Astrocyte (in vitro differentiated cells and primary cell): ENCODE measurements around the gene EPN2. TPM values are rescaled to one million over a fixed set of nuclear protein-coding genes. Genes with fewer than 3 reads are reported as not detected.

Experiments used
- DNase-seq: peaks from one replicate; pipeline ENCODE4 v3.0.0-alpha.2; 2010; ENCODE audit warnings: low read depth
- FAIRE-seq: peaks from 2 replicates; lab custom pipeline; 2011; peaks lifted over from hg19 to GRCh38; lab: Jason Lieb, UNC
- H2AFZ ChIP-seq: 2 replicates; pipeline ENCODE4 v1.6.0; 2012; ENCODE audit warnings: low read depth, low read length, inconsistent platforms
- H3K27ac ChIP-seq: 2 replicates; pipeline ENCODE4 v1.5.1; 2011; ENCODE audit warnings: low read depth, low read length, inconsistent platforms
- H3K27me3 ChIP-seq: 2 replicates; pipeline ENCODE4 v1.6.0; 2011; ENCODE audit warnings: low read length, inconsistent platforms; ENCODE audit not compliant: insufficient read depth
- H3K36me3 ChIP-seq: 2 replicates; pipeline ENCODE4 v1.5.1; 2011; ENCODE audit warnings: low read length, inconsistent platforms; ENCODE audit not compliant: insufficient read depth
- H3K4me1 ChIP-seq: 2 replicates; pipeline ENCODE4 v1.5.1; 2011; ENCODE audit warnings: low read length, inconsistent platforms; ENCODE audit not compliant: insufficient read depth
- H3K4me2 ChIP-seq: 2 replicates; pipeline ENCODE4 v1.6.0; 2012; ENCODE audit warnings: low read length, inconsistent platforms
- H3K4me3 ChIP-seq: 2 replicates; pipeline ENCODE4 v1.5.1; 2011; ENCODE audit warnings: low read depth, mild to moderate bottlenecking, low read length, inconsistent platforms; ENCODE audit not compliant: insufficient read depth
- H3K79me2 ChIP-seq: 2 replicates; pipeline ENCODE4 v1.6.0; 2012; ENCODE audit warnings: mild to moderate bottlenecking, low read length, inconsistent platforms; ENCODE audit not compliant: insufficient read depth
- H3K9ac ChIP-seq: 2 replicates; pipeline ENCODE4 v1.6.0; 2012; ENCODE audit warnings: mild to moderate bottlenecking, low read length, inconsistent platforms
- H3K9me3 ChIP-seq: 2 replicates; pipeline ENCODE4 v1.5.1; 2012; ENCODE audit warnings: low read depth, mild to moderate bottlenecking, low read length, inconsistent platforms; ENCODE audit not compliant: insufficient read depth
- H4K20me1 ChIP-seq: 2 replicates; pipeline ENCODE4 v1.6.0; 2012; ENCODE audit warnings: low read length, inconsistent platforms; ENCODE audit not compliant: insufficient read depth
- H3K27ac Mint-ChIP-seq: one replicate; pipeline ENCODE4 v1.8.0; 2021; ENCODE audit warnings: mild to moderate bottlenecking, mixed read lengths; ENCODE audit not compliant: unreplicated experiment
- H3K27me3 Mint-ChIP-seq: one replicate; pipeline ENCODE4 v1.8.0; 2021; ENCODE audit warnings: low read depth, mixed read lengths; ENCODE audit not compliant: unreplicated experiment
- H3K36me3 Mint-ChIP-seq: one replicate; pipeline ENCODE4 v1.8.0; 2021; ENCODE audit warnings: low read depth, mixed read lengths; ENCODE audit not compliant: unreplicated experiment
- H3K4me1 Mint-ChIP-seq: one replicate; pipeline ENCODE4 v1.8.0; 2021; ENCODE audit warnings: low read depth, mixed read lengths; ENCODE audit not compliant: unreplicated experiment
- H3K4me3 Mint-ChIP-seq: one replicate; pipeline ENCODE4 v1.8.0; 2021; ENCODE audit warnings: mild to moderate bottlenecking, moderate library complexity, mixed read lengths; ENCODE audit not compliant: unreplicated experiment
- H3K9me3 Mint-ChIP-seq: one replicate; pipeline ENCODE4 v1.8.0; 2021; ENCODE audit warnings: mild to moderate bottlenecking, mixed read lengths; ENCODE audit not compliant: unreplicated experiment
- CTCF ChIP-seq: IDR thresholded peaks from 2 replicates; pipeline ENCODE4 v1.5.1; 2011; ENCODE audit warnings: low read depth, mild to moderate bottlenecking, inconsistent platforms, low read length, moderate library complexity; ENCODE audit not compliant: insufficient read depth
- EZH2 ChIP-seq: IDR thresholded peaks from 2 replicates; pipeline ENCODE4 v1.6.1; 2012; ENCODE audit warnings: mild to moderate bottlenecking, low read length, inconsistent platforms; ENCODE audit not compliant: insufficient read depth
- total RNA-seq: library from RNA; stranded (reverse); gene quantifications from 2 replicates; pipeline ENCODE4 v1.2.1, GENCODE V29; 2021

Gene EPN2
- total RNA-seq, 1 donor from 2014 or later = 48.7 TPM

DNA sequence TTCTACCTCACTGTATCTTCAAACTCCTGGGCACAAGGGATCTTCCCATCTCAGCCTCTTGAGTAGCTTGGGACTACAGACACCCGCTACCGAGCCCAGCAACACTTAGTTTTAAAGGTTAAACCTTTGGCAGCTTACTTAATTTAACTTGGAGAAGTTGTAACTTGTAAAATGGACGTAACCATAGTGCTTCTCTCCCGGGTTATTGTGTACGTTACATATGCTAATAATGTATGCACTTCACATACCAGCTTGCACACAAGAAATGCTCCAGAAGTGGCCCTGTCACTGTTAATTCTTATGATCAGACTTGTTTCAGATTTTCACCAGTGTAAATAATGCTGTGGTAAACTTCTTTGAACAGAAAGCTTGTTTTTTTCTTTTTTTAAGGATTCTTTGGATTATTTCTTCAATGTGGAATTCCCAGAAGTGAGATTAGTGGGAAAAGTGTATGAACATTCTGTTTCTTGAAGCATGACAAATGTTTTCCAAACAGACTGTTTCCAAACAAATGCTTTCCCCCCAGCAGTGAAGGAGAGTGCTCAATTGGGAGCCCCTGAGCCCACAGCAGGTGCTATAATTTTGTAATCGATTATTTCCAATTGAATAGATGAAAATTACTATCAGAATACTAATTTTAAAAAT is 61.5 kb downstream of the EPN2 start:
- H3K27ac Mint-ChIP-seq = no peak overlapping the region
- no peaks in the 10 kb centered on the region for H3K27me3 Mint-ChIP-seq
- H3K9me3 ChIP-seq = no peaks in the 10 kb centered on the region
- peaks cover 8% of the 10 kb centered on the region for H3K36me3 Mint-ChIP-seq
- no peak overlapping the region for H3K4me3 Mint-ChIP-seq
- no peak overlapping the region for H3K4me3 ChIP-seq
- no peak overlapping the region for H2AFZ ChIP-seq
- no peaks in the 10 kb centered on the region for H3K36me3 ChIP-seq
- no peak for TF ChIP-seq CTCF
- TF ChIP-seq EZH2 = no peak
- H3K4me2 ChIP-seq = no peak overlapping the region
- FAIRE-seq = no peak
- H3K9me3 Mint-ChIP-seq = no peaks in the 10 kb centered on the region
- no peak overlapping the region for H3K27ac ChIP-seq
- H4K20me1 ChIP-seq = peaks cover 83% of the 10 kb centered on the region
- peaks cover 15% of the 10 kb centered on the region for H3K4me1 Mint-ChIP-seq
- H3K4me1 ChIP-seq = peaks cover 7% of the 10 kb centered on the region
- no peak for DNase-seq
- H3K27me3 ChIP-seq = no peaks in the 10 kb centered on the region
- H3K79me2 ChIP-seq = peaks cover 33% of the 10 kb centered on the region
- H3K9ac ChIP-seq = no peak overlapping the region

GRCh38 chr17:19299214-19299747 is 62.1 kb downstream of the EPN2 start:
- Histone ChIP-seq H2AFZ (no peak overlapping the region), H3K4me1 (peaks cover 13% of the 10 kb centered on the region), H3K27me3 (no peaks in the 10 kb centered on the region), H3K4me3 (no peak overlapping the region), H3K9me3 (no peaks in the 10 kb centered on the region), H3K79me2 (peaks cover 35% of the 10 kb centered on the region), H3K36me3 (no peaks in the 10 kb centered on the region), H4K20me1 (peaks cover 78% of the 10 kb centered on the region), H3K4me2 (no peak overlapping the region), H3K27ac (no peak overlapping the region), H3K9ac (no peak overlapping the region)
- Mint-ChIP-seq H3K36me3 (peaks cover 8% of the 10 kb centered on the region), H3K4me1 (peaks cover 20% of the 10 kb centered on the region), H3K27me3 (no peaks in the 10 kb centered on the region), H3K27ac (no peak overlapping the region), H3K9me3 (no peaks in the 10 kb centered on the region), H3K4me3 (no peak overlapping the region)
- DNase-seq (no peak), FAIRE-seq (no peak)
- TF ChIP-seq CTCF (no peak), EZH2 (no peak)

DNA sequence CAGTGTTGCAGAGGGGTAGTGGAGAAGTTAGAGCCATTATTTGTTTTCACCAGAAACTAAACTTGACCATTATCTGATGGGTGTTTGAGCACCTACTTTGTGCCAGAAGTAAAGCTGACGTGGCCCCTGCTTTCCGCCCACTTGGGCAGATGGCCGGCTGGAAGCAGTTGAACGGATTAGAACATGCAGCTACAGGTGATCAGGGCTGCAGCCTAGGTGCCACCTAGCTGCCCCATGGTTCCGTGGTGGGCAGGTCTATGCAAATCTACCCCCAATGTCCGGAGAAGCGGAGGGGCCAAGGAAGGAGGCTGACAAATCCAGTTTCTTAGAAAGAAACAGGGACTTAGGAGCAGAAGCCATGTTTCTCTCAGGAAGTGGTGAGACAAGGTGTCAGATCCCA is 62.7 kb downstream of the EPN2 start:
- H3K27me3 Mint-ChIP-seq = no peaks in the 10 kb centered on the region
- H4K20me1 ChIP-seq = peaks cover 78% of the 10 kb centered on the region
- H3K27ac Mint-ChIP-seq = no peak overlapping the region

More for the DNA sequence above, 62.7 kb downstream of the EPN2 start:
- Histone ChIP-seq H3K4me2 (no peak overlapping the region), H3K79me2 (peaks cover 40% of the 10 kb centered on the region), H3K9ac (no peak overlapping the region), H3K36me3 (no peaks in the 10 kb centered on the region), H3K4me1 (peaks cover 17% of the 10 kb centered on the region), H3K9me3 (no peaks in the 10 kb centered on the region), H2AFZ (no peak overlapping the region), H3K27me3 (no peaks in the 10 kb centered on the region), H3K27ac (no peak overlapping the region), H3K4me3 (no peak overlapping the region)
- DNase-seq = no peak
- TF ChIP-seq EZH2 = no peak
- no peak for TF ChIP-seq CTCF
- FAIRE-seq = no peak
- Mint-ChIP-seq H3K9me3 (no peaks in the 10 kb centered on the region), H3K4me1 (peaks cover 22% of the 10 kb centered on the region), H3K4me3 (no peak overlapping the region), H3K36me3 (peaks cover 8% of the 10 kb centered on the region)
